GM12892 (cell line): ENCODE measurements around the gene USP4.

Experiments used
- POLR2A ChIP-seq: IDR thresholded peaks from 2 replicates; pipeline ENCODE4 v1.6.1; 2011; ENCODE audit warnings: low read depth, low read length, control low read depth
- POLR2AphosphoS5 ChIP-seq: IDR thresholded peaks from 2 replicates; pipeline ENCODE4 v1.6.1; 2011; ENCODE audit warnings: low read depth, low read length, control low read depth
- TAF1 ChIP-seq: IDR thresholded peaks from 2 replicates; pipeline ENCODE4 v1.6.1; 2011; ENCODE audit warnings: low read depth, mild to moderate bottlenecking, control low read depth, low read length, borderline replicate concordance

DNA sequence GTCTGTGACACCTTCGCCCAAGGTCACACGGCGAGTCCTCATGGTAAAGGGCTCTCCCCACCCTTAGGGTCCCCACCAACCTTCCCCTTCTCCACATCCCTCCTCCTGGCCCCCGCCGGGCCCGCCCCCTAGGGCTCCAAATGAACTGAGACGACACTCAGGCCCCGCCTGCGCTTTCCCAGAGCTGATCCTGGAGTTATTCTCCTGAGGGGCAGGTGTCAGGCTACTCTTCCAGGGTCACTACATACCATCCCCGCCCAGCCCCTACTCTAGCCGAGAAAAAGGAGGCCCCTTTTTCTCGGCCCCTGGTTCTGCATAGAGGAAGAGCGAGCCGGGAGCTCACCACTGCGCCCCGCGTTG, 292 bp downstream of the USP4 start:
- TF ChIP-seq POLR2AphosphoS5: no peak
- TF ChIP-seq POLR2A: no peak
- TF ChIP-seq TAF1: no peak
